Common myeloid progenitor, CD34-positive (primary cell): Measurements from ENCODE around the gene ZGRF1.
"Not testable (repeated sequence)": the region's sequence is repeated elsewhere in the genome, so short reads cannot be mapped to it uniquely, and the experiment has no call there.

ENCODE experiments used
- CTCF ChIA-PET: fragments of 350-600 bp; sonication (Branson Sonifier 250); formaldehyde crosslinking; loops from one replicate; lab custom pipeline; 2021; ENCODE audit warnings: antibody characterized with exemption; lab: Charles Lee
- POLR2A ChIA-PET: fragments of 350-600 bp; sonication (Branson Sonifier 250); formaldehyde crosslinking; loops from one replicate; lab custom pipeline; 2021; ENCODE audit warnings: antibody characterized with exemption; lab: Charles Lee
- DNase-seq, 3 donors: peaks; one replicate each; pipeline versions ENCODE4 v3.0.0 to v3.0.0-alpha.2; 2013
- H3K27ac ChIP-seq, 2 experiments: 1 replicate in 1 of 2; 2 replicates in 1 of 2; pipeline ENCODE4 v1.7.0; 2013; ENCODE audit warnings: inconsistent platforms in 2 of 2, low read length in 2 of 2, mild to moderate bottlenecking in 2 of 2, low read depth in 1 of 2, moderate library complexity in 1 of 2; ENCODE audit not compliant: severe bottlenecking in 2 of 2, insufficient read depth in 1 of 2, poor library complexity in 1 of 2
- H3K27me3 ChIP-seq, 5 experiments: replicated peaks in 2 of 5; 1 replicate in 3 of 5; 2 replicates in 2 of 5; pipeline versions ENCODE4 v1.6.1 to v1.7.0; 2013; ENCODE audit warnings: low read length in 4 of 5, mild to moderate bottlenecking in 2 of 5, moderate library complexity in 2 of 5, inconsistent platforms in 1 of 5; ENCODE audit not compliant: insufficient read depth in 5 of 5, control insufficient read depth in 4 of 5
- H3K36me3 ChIP-seq, 4 experiments: 1 replicate in 2 of 4; 2 replicates in 2 of 4; pipeline versions ENCODE4 v1.6.1 to v1.7.0; 2013; ENCODE audit warnings: low read length in 3 of 4, control low read depth in 1 of 4, mild to moderate bottlenecking in 1 of 4; ENCODE audit not compliant: control insufficient read depth in 4 of 4, insufficient read depth in 4 of 4
- H3K4me1 ChIP-seq, 4 experiments: 1 replicate in 3 of 4; 2 replicates in 1 of 4; pipeline versions ENCODE4 v1.6.1 to v1.7.1; 2013; ENCODE audit warnings: low read length in 3 of 4, mild to moderate bottlenecking in 3 of 4, control low read depth in 1 of 4, inconsistent platforms in 1 of 4, moderate library complexity in 1 of 4; ENCODE audit not compliant: control insufficient read depth in 4 of 4, insufficient read depth in 4 of 4; ENCODE audit errors: control extremely low read depth in 1 of 4
- H3K4me3 ChIP-seq, 7 experiments: 1 replicate in 4 of 7; 2 replicates in 3 of 7; pipeline versions ENCODE4 v1.5.1 to v1.7.0; 2013; ENCODE audit warnings: mild to moderate bottlenecking in 7 of 7, low read length in 6 of 7, moderate library complexity in 6 of 7, inconsistent platforms in 2 of 7, low read depth in 2 of 7, control low read depth in 1 of 7; ENCODE audit not compliant: insufficient read depth in 4 of 7, control insufficient read depth in 1 of 7; ENCODE audit errors: extremely low read depth in 1 of 7
- H3K9me3 ChIP-seq, 5 experiments: 1 replicate in 4 of 5; 2 replicates in 1 of 5; pipeline versions ENCODE4 v1.6.1 to v1.7.1; 2013; ENCODE audit warnings: low read length in 4 of 5, mild to moderate bottlenecking in 2 of 5, inconsistent platforms in 1 of 5, low read depth in 1 of 5, moderate library complexity in 1 of 5; ENCODE audit not compliant: control insufficient read depth in 4 of 5, insufficient read depth in 2 of 5; ENCODE audit errors: control extremely low read depth in 1 of 5
- WGBS: methylation state at CpG from one replicate; pipeline ENCODE4 v1.1.5; 2013; ENCODE audit not compliant: insufficient coverage; 5-methylcytosine and 5-hydroxymethylcytosine counted together

ZGRF1 gene

DNA sequence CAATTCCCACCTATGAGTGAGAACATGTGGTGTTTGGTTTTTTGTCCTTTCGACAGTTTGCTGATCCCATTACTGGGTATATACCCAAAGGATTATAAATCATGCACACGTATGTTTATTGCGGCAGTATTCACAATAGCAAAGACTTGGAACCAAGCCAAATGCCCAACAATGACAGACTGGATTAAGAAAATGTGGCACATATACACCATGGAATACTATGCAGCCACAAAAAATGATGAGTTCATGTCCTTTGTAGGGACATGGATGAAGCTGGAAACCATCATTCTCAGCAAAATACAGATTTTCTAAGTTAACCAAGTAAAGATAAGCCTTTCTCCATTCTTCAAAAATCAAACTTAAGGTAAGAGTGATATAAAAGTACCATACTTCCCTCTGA is 82.4 kb downstream of the ZGRF1 start:
- H3K4me1 ChIP-seq, CTCF ChIA-PET, H3K9me3 ChIP-seq, H3K4me3 ChIP-seq, DNase-seq, POLR2A ChIA-PET, H3K27me3 ChIP-seq, H3K27ac ChIP-seq: not testable (repeated sequence)
- H3K36me3 ChIP-seq: peaks cover 4 to 14% (median 5%) of the 10 kb centered on the region in 4 experiments
- WGBS: no CpG with 5 or more reads among the region's 3 CpGs

DNA sequence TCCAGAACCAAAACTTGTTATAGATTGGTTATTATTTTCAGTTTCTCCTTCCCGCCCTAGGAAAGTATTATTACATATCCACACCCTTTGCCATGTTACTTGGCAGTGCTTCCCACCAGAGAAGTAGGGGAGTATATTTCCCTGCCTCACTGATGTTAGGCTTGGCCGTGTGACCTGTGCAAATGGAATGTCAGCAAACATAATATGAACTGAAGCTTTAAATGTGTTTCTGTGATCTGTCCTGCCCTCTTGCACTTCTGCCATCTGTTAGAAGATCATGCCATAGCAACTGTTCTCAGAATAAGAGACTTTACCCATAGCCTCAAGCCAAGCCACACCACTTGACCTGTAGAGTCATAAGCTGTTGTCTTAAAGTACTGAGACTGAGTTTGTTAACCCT is 84.0 kb downstream of the ZGRF1 start:
- ChIA-PET CTCF (no interaction called here), POLR2A (no interaction called here)
- Histone ChIP-seq H3K4me3 (no peak overlapping the region), H3K27ac (no peak overlapping the region), H3K27me3 (no peaks in the 10 kb centered on the region), H3K36me3 (peaks cover 4 to 11% (median 4%) of the 10 kb centered on the region in 4 experiments), H3K4me1 (no peaks in the 10 kb centered on the region), H3K9me3 (no peaks in the 10 kb centered on the region)
- WGBS: no CpG with 5 or more reads among the region's 2 CpGs
- DNase-seq: no peak

DNA sequence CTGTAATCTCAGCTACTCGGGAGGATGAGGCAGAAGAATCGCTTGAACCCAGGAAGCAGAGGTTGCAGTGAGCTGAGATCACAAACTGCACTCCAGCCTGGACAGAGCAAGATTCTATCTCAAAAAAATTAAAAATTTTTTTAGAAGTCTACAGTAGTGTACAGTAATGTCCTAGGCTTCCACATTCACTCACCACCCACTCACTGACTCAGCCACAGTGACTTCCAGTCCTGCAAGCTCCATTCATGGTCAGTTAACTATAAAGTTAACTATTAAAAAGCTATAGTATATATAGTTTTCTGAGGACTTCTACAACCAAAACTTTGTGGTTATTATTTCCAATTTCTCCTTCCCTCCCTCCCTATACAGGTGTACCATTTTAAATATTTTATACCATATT is 86.0 kb downstream of the ZGRF1 start:
- H3K4me3 ChIP-seq: no peak overlapping the region

DNA sequence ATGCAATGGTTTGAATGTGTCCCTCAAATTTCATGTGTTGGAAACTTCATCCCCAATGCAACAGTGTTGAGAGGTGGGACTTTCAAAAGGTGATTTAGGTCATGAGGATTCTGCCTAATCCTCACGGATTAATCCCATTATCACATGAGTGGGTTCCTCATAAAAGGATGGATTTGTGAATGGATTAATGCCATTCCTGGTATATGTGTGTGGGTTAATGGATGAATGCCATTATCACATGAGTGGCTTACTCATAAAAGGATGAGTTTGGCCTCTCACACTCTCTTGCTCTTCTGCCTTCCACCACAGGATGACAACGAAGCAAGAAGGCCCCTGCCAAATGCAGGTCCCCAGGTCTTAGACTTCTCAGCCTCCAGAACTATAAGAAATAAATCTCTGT is 90.2 kb downstream of the ZGRF1 start:
- H3K36me3 ChIP-seq: peaks cover 0 to 4% (median 2%) of the 10 kb centered on the region in 4 experiments
- no peak overlapping the region for H3K4me3 ChIP-seq
- no peak for DNase-seq
- 90% methylated on average over 1 of the region's 2 CpGs for WGBS
- POLR2A ChIA-PET: no interaction called here
- no peak overlapping the region for H3K27ac ChIP-seq
- H3K27me3 ChIP-seq: no peaks in the 10 kb centered on the region
- CTCF ChIA-PET: no interaction called here
- H3K9me3 ChIP-seq: no peaks in the 10 kb centered on the region
- H3K4me1 ChIP-seq: no peaks in the 10 kb centered on the region

More for the DNA sequence above, 86.0 kb downstream of the ZGRF1 start:
- WGBS: 100% methylated on average over 1 of the region's 2 CpGs
- POLR2A ChIA-PET: no interaction called here
- no peaks in the 10 kb centered on the region for H3K27me3 ChIP-seq
- no peak for DNase-seq
- H3K36me3 ChIP-seq: peaks cover 2 to 9% (median 3%) of the 10 kb centered on the region in 4 experiments
- no peaks in the 10 kb centered on the region for H3K4me1 ChIP-seq
- no peaks in the 10 kb centered on the region for H3K9me3 ChIP-seq
- CTCF ChIA-PET: interaction anchor here (1.7 kb wide), 1 partner anchor 15 kb away, joined by 6 read pairs; no protein-coding TSS in a partner anchor
- no peak overlapping the region for H3K27ac ChIP-seq

DNA sequence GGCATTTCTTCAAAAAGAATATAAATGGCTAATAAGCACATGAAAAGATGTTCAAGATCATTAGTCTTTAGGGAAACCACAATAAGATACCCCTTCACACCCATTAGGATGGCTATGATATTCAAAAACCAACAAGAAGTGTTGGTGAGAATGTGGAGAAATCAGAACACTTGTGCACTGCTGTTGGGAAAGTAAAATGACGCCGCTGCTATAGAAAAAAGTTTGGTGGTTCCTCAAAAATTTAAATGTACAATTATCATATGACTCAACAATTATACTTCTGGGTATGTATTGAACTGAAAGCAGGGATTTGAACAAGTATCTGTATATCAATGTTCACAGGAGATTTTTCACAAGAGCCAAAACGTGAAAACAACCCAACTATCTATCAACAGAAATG is 91.4 kb downstream of the ZGRF1 start:
- CTCF ChIA-PET: no interaction called here
- Histone ChIP-seq H3K27me3 (no peaks in the 10 kb centered on the region), H3K4me3 (no peak overlapping the region), H3K27ac (no peak overlapping the region), H3K9me3 (no peaks in the 10 kb centered on the region), H3K36me3 (peaks cover 0 to 4% (median 1%) of the 10 kb centered on the region in 4 experiments), H3K4me1 (no peaks in the 10 kb centered on the region)
- POLR2A ChIA-PET: no interaction called here
- no peak for DNase-seq
- WGBS: no CpG with 5 or more reads among the region's 3 CpGs

DNA sequence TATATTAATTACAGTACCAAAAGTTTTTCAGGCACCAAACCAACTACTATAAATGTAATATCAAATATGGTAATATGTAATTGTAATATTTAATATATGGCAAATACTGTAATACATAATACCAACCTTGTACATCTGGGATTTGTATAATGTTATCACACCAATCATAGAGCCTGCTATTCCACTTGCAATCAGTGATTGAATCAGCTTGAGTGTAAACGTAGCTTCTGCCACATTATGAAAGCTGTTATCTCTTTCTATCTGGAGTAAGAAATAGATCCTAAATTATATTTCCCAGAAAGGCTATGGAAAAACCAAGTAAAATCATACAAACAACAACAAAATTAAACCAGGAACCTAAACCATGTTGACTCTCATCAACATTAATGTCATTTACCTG is 96.0 kb downstream of the ZGRF1 start:
- H3K9me3 ChIP-seq: no peaks in the 10 kb centered on the region
- POLR2A ChIA-PET: interaction anchor here (0.6 kb wide), 1 partner anchor 44 kb away, joined by 3 read pairs; no protein-coding TSS in a partner anchor
- H3K36me3 ChIP-seq: peaks cover 0 to 4% (median 1%) of the 10 kb centered on the region in 4 experiments
- CTCF ChIA-PET: no interaction called here
- H3K27me3 ChIP-seq: no peaks in the 10 kb centered on the region
- H3K4me3 ChIP-seq: no peak overlapping the region
- DNase-seq: no peak
- H3K27ac ChIP-seq: no peak overlapping the region
- H3K4me1 ChIP-seq: no peaks in the 10 kb centered on the region
- WGBS: 100% methylated on average over 1 of the region's 1 CpG

DNA sequence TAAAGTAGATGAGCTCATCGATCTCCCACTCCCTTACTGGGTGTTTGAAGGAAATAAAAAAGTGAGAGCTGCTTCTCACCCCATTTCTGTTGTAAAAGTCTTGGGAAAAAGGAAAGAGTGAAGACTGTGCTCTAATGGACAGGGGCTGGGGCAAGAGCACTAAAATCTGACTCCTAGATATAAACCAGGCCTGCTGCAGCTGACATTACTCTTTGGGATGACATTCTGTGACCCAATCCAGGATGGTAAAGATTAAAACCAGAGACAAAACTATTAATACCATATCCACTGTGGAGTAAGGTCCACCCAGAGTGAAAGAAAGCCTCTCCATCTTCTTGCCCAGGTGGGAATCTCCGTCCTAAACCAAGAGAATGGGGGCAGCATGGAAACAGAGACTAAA is 100.6 kb downstream of the ZGRF1 start:
- Histone ChIP-seq H3K27ac (no peak overlapping the region), H3K27me3 (peaks cover 0 to 4% (median 0%) of the 10 kb centered on the region in 5 experiments), H3K9me3 (no peaks in the 10 kb centered on the region), H3K36me3 (peaks cover 0 to 3% (median 0%) of the 10 kb centered on the region in 4 experiments), H3K4me3 (no peak overlapping the region), H3K4me1 (no peaks in the 10 kb centered on the region)
- no CpG with 5 or more reads among the region's 2 CpGs for WGBS
- CTCF ChIA-PET: interaction anchor here (2.1 to 3.9 kb wide), 2 partner anchors 11 to 14 kb away, joined by 6 to 16 read pairs; no protein-coding TSS in a partner anchor
- DNase-seq: no peak
- POLR2A ChIA-PET: interaction anchor here (0.5 kb wide), 1 partner anchor 697 kb away, joined by 3 read pairs; no protein-coding TSS in a partner anchor
